HG03565 (cell line): Measurements from ENCODE around the gene KNDC1.
"Not testable (repeated sequence)": the region's sequence is repeated elsewhere in the genome, so short reads cannot be mapped to it uniquely, and the experiment has no call there.

ENCODE experiments used
- ATAC-seq: cut with Tn5 transposase; IDR thresholded peaks from one replicate; pipeline ENCODE4 v1.9.1; 2021; ENCODE audit warnings: mild to moderate bottlenecking, moderate library complexity; ENCODE audit not compliant: unreplicated experiment

Gene KNDC1

GRCh38 chr10:133159950-133160825 is at the start of gene KNDC1:
KNDC1 (plus strand) TSS chr10:133160219; CDS start chr10:133160468, 249 bp downstream.
- no peak for ATAC-seq

GRCh38 chr10:133110609-133111275 is 49.3 kb upstream of the KNDC1 start:
- ATAC-seq: no peak

DNA sequence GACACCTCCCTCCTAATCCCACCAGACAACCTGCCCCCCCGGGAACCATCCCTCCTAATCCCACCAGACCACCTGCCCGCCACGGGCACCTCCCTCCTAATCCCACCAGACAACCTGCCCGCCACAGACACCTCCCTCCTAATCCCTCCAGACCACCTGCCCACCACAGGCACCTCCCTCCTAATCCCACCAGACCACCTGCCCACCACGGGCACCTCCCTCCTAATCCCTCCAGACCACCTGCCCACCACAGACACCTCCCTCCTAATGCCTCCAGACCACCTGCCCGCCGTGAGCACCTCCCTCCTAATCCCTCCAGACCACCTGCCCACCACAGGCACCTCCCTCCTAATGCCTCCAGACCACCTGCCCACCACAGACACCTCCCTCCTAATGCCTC is 48.4 kb upstream of the KNDC1 start:
- ATAC-seq: not testable (repeated sequence)

GRCh38 chr10:133113146-133113830 is 46.7 kb upstream of the KNDC1 start:
- ATAC-seq: no peak

- no peak for ATAC-seq
Measured at GRCh38 chr10:133113847-133114246, 46.2 kb upstream of the KNDC1 start.

DNA sequence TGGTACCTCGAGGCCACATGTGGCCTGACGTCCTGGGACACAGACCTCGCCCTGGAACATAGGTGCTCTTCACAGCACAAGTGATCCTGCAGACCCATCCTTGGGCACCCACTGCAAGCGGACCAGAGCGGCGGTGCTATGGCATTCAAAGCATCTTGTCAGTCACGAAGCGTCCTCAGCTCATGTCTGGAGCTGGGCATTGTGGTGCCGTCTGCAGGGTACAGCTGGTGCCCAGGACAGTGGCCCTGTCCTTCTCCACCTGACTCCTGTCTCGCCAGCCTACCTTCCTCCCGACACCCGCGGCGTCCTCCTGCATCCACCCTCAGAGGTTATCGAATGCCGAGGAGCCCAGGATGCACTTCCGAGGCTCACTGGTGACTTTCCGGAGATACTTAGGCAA is 45.8 kb upstream of the KNDC1 start:
- ATAC-seq: no peak

DNA sequence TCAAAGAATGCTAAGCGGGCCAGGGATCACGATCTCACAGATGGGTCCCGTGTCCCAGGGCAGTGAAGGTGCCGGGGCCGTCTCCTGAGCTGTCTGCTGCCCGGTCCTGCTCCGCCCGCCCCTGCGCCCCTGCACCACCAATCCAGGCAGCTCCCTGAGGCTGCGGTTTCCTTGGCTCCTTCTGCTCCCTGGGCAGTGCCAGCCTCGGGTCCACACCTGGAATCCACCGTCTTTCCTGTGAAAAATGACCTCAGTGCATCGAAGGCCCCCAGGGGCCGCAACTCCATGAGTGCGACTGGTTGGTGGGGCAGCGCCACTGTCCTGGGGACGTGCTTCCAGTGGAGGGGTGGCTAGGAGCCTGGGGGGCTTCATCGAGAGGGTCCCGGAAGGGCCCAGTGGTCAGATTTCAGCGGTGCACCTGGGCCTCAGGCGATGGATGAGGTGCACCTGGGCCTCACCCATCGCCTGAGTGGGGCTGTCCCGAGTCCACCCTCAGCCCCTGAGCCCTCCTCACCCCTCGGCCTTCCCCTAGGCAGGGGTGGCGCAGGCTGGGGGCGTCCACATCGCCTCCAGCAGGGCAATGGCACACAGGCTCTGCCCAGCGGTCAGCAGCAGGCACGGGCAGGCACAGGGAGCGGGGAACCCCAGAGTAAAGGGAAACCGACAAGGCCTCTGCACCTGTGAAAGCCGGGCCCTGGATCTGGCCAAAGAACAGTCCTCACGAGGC is 45.1 kb upstream of the KNDC1 start:
- no peak for ATAC-seq

- ATAC-seq: no peak
Measured at GRCh38 chr10:133115453-133115842, 44.6 kb upstream of the KNDC1 start.

DNA sequence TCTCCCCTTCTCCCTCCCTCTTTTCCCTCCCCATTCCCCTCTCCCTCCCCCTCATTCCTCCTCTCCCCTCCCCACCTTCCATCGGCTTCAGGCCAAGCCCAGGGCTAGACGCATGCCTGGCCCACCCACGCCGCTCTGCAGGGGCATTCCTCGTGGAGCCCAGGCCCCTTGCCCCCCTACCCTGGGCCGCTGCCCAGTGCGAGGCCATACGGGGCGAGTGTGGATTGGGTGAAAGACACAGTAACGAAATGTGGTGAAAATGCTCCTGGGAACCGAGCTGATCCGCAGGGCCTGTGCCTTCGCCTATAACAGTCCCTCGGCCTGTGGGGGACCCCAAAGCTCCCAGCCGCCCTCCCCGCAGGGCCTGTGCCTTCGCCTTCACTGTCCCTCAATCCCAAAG is 44.0 kb upstream of the KNDC1 start:
- ATAC-seq: no peak

DNA sequence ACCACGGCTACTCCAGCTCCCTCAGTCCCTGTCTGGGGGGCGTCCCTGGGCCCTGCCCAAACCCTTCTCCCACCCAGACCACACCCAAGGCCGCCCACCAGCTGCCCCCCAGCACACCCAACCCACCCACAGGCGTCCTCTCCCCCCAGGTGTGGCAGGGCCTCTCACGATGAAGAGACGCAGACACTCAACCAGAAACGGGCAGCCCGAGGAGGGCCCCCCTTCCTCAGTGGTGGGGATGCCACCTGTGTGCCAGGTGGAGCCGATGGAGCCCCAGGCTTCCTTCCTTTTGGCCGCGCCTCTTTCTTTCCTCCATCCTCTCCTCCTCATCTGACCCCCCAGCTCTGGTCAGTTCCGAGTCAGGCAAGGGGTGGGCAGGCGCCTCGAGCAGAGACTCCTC is 43.6 kb upstream of the KNDC1 start:
- no peak for ATAC-seq

DNA sequence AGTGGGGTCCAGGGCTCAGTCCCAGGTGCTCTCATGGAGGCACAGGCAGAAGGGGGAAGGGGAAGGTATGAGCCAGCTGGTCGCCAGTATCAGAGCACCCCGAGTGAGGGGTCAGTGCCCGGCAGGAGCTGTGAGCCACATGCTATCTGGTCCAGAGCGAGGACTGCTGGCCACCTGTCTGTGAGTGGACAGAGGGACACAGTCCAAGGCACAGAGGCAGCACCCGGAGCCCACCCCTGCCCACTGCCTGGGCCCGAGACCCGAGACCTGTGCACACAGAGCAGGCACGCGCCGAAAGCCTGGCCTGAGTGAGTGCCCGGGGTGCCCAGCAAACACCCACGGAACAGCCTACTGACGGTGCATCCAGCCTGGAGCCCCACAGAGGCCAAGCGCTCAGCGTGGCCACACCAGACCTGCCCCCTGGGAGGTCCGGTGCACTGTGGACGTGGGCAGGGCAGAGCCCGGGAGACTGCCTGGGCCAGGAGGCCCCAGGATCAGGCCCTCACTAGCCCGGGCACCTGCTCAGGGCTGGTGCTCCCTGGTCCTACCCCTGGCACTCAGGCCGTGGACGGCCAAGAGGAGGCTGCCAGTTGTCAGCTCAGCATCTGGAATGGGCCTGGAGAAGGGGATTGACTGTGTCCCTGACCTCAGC is 42.9 kb upstream of the KNDC1 start:
- no peak for ATAC-seq

- no peak for ATAC-seq
Measured at GRCh38 chr10:133117688-133118071, 42.3 kb upstream of the KNDC1 start.

DNA sequence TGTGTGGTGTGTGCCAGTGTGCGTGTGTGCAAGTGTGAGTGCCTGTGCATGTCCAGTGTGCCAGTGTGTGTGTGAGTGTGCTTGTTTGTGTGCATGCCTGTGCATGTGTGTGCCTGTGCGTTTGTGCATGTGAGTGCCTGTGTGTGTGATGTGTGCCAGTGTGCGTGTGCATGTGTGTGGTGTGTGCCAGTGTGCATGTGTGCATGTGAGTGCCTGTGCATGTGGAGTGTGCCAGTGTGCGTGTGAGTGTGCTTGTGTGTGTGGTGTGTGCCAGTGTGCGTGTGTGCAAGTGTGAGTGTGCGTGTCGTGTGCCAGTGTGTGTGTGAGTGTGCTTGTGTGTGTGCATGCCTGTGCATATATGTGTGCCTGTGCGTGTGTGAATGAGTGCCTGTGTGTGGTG is 38.5 kb upstream of the KNDC1 start:
- no peak for ATAC-seq

DNA sequence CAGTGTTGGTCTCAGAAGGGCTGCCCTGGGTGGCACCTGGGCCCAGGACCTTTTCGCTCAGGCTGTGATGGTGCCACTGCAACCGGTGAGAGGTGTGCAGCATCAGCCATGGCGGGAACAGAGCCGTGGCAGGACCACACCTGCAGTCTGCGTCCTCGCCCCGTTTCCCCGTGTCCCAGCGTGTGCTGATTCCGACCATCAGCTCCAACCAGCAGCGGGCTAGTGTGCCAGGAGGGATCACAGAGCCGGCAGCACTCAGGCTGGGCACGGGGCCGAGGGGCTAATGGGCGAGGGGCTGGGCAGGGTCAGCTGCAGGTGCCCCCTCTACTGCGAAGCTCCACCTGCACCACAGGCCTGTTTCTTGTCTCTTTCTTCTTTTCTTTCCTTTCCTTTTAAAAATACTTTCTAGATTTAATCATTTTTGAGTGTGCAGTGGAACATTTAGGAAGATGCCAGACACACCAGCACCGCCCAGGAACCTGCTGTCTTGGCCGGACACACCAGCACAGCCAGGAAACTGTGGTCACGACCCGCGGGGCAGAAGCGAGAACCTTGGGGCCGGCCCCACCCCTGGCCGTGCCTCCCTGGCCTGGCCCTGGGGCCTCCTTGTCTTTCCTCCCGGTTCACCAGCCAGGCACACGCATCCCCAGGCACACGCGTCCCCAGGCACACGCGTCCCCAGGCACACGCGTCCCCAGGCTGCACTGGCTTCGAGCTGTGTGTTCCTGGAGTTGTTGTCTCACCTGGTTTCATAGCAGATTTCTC is 37.7 kb upstream of the KNDC1 start:
- ATAC-seq: no peak

DNA sequence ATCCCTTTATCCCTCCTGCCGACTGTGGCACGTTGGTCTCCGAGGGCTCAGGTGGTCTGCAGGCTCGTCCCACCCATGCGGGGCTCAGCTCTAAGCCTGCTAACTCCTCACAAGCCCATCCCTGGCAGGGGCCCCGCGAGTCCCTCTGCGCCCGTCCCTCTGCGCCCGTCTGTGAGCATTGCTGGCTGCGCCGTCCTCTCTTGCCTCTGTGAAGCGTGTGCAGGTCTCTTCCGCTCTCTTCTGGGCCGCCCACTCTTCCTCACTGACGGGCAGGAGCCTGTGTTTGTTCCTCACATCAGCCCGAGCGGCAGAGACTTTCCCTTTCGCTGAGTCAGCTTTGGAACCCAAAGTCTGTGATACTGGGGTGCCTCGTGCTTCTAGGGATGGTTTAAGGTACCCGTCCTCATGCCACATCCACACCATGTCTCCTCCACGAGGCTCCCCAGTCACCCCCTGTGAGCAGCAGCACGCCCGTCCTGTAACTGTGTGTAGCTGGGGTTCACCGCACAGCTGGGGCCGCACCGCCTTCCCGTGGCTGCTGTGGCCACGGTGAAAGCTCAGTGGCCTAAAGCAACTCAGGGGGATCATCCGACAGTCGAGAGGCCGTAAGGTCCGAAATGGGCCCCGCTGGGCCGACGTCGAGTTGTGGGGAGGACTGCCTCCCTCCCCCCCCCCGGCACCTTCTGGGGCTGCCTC is 36.8 kb upstream of the KNDC1 start:
- ATAC-seq: no peak

GRCh38 chr10:133123746-133124356 is 36.2 kb upstream of the KNDC1 start:
- ATAC-seq: no peak

DNA sequence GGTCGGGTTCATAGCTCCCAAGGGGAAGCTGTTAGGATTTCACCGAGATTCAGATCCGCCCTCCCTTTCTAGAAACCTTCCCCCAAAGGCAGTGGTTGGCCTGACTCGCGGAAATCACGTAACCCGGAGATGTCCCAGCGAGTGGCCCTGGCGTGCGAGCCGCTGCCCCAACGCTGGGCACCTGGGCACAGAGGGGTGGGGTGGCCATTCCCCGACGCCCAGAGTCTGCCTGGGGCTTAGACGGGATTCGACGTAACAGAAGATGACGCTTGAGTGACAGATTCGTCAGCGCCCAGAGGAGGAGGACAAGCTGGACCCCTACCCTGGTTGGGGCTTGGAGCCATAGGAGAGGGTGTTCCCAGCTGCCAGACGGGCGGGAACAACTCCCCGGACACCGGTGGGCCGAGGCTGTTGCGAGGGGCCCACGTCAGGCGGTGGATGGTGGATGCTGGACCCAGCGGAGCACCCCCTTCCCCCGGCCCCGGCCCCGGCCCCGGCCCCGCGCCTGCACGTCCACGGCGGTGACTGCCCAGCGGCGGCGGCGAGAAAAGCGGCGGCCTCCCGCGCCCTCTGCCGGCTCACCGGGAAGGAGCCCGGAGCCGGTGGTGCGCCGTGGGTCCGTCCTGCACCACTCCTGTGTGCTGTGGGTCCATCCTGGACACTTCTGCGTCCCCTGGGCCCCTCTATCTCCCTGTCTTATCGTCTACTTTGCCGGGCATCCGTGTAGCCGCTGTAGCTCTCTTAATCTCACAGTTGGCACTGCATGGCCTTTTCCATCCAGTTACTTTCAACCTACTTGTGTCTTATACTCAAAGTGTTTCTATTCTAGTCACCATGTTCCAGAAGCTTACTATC is 35.4 kb upstream of the KNDC1 start:
- no peak for ATAC-seq

DNA sequence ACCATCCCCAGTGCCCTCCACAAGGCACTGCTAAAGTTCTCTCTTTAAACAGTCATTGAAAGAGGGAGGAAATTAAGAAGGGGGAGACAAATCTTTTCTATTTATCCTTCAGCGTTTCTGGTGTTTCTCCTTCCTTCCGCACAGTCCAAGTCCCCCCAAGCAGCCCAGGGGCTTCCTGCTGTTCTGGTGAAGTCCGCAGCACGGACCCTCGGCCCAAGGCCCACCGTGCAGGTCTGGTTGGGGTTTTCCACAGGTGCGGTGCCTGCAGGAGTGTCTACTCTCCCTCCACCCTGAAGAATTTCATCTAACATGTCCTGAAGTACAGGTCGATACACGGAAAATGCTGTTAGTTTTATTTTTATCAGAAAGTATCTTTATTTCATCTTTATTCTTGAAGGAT is 34.1 kb upstream of the KNDC1 start:
- ATAC-seq: no peak
